ENCODE data around the gene FRAS1. TPM values are rescaled to one million over a fixed set of nuclear protein-coding genes. Genes with fewer than 3 reads are reported as not detected.

The FRAS1 gene, protein sequence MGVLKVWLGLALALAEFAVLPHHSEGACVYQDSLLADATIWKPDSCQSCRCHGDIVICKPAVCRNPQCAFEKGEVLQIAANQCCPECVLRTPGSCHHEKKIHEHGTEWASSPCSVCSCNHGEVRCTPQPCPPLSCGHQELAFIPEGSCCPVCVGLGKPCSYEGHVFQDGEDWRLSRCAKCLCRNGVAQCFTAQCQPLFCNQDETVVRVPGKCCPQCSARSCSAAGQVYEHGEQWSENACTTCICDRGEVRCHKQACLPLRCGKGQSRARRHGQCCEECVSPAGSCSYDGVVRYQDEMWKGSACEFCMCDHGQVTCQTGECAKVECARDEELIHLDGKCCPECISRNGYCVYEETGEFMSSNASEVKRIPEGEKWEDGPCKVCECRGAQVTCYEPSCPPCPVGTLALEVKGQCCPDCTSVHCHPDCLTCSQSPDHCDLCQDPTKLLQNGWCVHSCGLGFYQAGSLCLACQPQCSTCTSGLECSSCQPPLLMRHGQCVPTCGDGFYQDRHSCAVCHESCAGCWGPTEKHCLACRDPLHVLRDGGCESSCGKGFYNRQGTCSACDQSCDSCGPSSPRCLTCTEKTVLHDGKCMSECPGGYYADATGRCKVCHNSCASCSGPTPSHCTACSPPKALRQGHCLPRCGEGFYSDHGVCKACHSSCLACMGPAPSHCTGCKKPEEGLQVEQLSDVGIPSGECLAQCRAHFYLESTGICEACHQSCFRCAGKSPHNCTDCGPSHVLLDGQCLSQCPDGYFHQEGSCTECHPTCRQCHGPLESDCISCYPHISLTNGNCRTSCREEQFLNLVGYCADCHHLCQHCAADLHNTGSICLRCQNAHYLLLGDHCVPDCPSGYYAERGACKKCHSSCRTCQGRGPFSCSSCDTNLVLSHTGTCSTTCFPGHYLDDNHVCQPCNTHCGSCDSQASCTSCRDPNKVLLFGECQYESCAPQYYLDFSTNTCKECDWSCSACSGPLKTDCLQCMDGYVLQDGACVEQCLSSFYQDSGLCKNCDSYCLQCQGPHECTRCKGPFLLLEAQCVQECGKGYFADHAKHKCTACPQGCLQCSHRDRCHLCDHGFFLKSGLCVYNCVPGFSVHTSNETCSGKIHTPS (N-terminal part only)
- 1.7 to 3.3 TPM (median 2.6 TPM) in 5 replicates for total RNA-seq (2022; extraction: Qiagen RNA extraction; ENCODE audit: low read depth)

GRCh38 chr4:78057135-78057599 is at the start of gene FRAS1:
Gene FRAS1 (plus strand): TSS chr4:78057323. CDS start chr4:78058010, 687 bp downstream.

GRCh38 chr4:78551420-78552351 is 494.6 kb downstream of the FRAS1 start, which contains the start of gene ANXA3:
Gene ANXA3 (plus strand): TSS chr4:78551770. CDS start chr4:78554474, 2,704 bp downstream.

Other genes starting within 250 kb of the FRAS1 start
- 6.6 to 10.5 TPM (median 8.9 TPM) in 5 replicates for gene CNOT6L, start 238.0 kb upstream of the FRAS1 start, total RNA-seq (2022; extraction: Qiagen RNA extraction; ENCODE audit: low read depth)
- 19.8 to 25.6 TPM (median 23.4 TPM) in 5 replicates for gene MRPL1, start 194.5 kb upstream of the FRAS1 start, total RNA-seq (2022; extraction: Qiagen RNA extraction; ENCODE audit: low read depth)